Testis (tissue), 2 donors: ENCODE measurements around the gene PI4KA.

ENCODE experiments used
- CTCF ChIP-seq, 3 experiments: fragments of 450-650 bp in 2 of 3; fragments of 200-600 bp in 1 of 3; sonication (generic) in 1 of 3; IDR thresholded peaks; one replicate each; pipeline ENCODE4 v1.5.1; 2016 to 2019; ENCODE audit warnings: antibody characterized with exemption in 3 of 3, mild to moderate bottlenecking in 2 of 3, moderate library complexity in 1 of 3
- POLR2A ChIP-seq: fragments of 450-650 bp; IDR thresholded peaks from one replicate; pipeline ENCODE4 v1.6.1; 2017; ENCODE audit warnings: antibody characterized with exemption, mild to moderate bottlenecking, moderate library complexity

- no peak for TF ChIP-seq POLR2A
- no peak for TF ChIP-seq CTCF (IDR thresholded peaks at IDR 0.05)
Observed at GRCh38 chr22:20903093-20903492, 44.5 kb upstream of the PI4KA start.
